ENCODE results near the gene GYG2.
"Not testable (repeated sequence)": the region's sequence is repeated elsewhere in the genome, so short reads cannot be mapped to it uniquely, and the experiment has no call there.

The GYG2 gene

GRCh38 chrX:2828344-2828958 lies at the start of gene GYG2:
TSS of gene GYG2 (plus strand) at chrX:2828930. CDS start at chrX:2830189, 1,259 bp downstream.
- DNase-seq = peak; percentile 36

DNA sequence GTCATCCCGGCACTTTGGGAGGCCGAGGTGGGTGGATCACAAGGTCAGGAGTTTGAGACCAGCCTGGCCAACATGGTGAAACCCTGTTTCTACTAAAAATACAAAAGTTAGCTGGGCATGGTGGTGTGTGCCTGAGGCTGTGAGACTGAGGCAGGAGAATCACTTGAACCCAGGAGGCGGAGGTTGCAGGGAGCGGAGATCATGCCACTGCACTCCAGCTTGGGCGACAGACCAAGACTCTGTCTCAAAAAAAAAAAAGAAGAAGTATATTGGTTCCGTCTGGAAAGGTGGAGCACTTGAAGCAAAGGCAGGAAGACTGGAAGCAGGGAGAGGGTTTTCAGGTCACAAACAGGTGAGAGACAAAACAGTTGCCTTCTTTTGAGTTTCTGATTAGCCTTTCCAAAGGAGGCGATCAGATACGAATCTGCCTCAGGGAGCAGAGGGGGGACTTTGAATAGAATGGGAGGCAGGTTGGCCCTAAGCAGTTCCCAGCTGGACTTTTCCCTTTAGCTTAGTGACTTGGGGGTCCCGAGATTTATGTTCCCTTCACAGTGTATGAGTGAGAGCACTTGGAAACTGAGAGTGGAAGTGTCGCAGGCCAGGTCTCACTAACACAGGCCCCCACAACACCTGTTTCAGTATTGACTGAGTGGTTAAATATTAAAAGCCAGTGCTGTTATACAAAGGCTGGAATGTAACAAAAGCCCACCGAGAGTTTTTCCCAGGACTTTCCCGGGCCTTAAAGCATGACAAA lies 48.1 kb upstream of the GYG2 start:
- not testable (repeated sequence) for DNase-seq

GRCh38 chrX:2781226-2781571 lies 47.5 kb upstream of the GYG2 start:
- no peak for DNase-seq

DNA sequence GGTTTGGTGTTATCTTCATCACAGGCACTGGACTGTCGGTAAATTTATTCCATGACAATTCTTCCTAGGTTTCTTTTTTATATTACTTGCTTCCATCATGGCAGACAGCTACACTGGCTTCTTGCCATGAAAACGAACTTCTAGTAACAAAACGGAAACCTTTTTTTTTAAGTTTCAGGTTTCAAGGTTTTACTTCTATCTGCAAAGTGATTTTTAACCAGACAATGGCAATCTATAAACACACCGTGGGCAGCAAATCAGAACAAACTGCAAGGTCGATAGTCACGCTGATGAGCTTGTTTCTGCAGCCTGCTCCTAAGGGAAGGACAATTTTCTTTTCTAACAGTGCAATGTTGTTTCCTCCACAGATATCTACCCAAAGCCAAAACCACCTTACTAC lies 47.0 kb upstream of the GYG2 start:
- no peak for DNase-seq

- DNase-seq = no peak
These were observed 46.6 kb upstream of the GYG2 start for GRCh38 chrX:2782171-2782570.

GRCh38 chrX:2782778-2783177 lies 46.0 kb upstream of the GYG2 start:
- DNase-seq = no peak

DNA sequence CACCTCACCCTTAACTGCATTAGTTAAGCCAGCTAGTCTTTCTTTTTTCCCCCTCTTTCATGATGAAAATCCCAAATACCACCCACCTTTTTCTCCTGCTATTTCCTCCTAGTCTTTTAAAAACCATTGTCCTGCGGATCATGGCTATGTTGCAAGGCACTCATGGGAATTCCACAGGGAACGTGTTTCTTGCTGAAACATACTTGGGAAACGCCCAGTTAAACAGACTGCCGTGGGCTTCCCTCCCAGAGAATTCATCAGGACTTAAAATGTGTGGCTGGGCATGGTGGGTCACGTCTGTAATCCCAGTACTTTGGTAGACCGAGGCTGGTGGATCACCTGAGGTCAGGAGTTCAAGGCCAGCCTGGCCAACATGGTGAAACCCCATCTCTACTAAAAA lies 44.7 kb upstream of the GYG2 start:
- no peak for DNase-seq

DNA sequence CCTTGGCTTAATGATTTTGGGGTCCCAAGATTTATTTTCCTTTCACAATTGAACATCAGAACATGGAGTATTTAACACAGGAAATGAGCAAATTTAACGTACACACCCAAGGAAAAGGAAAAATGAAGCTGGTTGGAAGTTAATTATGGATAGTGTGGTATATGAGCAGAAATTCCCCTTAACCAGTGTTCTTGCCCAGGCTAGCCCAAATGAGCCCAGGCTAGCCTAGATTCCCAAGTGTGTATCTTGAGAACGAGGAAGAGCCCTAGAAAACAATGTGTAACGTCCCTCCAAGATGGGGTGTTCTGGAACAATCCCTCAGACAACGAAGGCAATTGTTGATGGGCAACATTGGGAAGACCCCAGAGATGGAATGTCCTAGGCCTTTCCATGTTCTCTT lies 43.2 kb upstream of the GYG2 start:
- no peak for DNase-seq

- DNase-seq = no peak
These were observed 39.8 kb upstream of the GYG2 start for GRCh38 chrX:2788980-2789379.

DNA sequence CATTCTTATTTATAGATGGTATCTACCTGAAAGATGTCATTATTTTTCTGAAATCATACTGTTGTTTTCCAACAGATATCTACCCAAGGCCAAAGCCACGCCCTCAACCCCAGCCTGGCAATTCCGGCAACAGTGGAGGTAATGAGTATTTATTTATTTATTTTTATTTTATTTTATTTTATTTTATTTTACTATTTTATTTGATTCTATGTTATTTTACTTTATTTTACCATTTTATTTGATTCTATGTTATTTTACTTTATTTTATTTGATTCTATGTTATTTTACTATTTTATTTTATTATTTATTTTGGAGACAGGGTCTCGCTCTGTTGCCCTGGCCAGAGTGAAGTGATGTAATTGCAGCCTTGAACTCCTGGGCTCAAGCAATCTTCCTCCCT lies 39.2 kb upstream of the GYG2 start:
- DNase-seq = no peak

GRCh38 chrX:2793752-2794151 lies 35.0 kb upstream of the GYG2 start:
- DNase-seq = no peak

GRCh38 chrX:2794336-2794735 lies 34.4 kb upstream of the GYG2 start:
- no peak for DNase-seq

- not testable (repeated sequence) for DNase-seq
These were observed 31.9 kb upstream of the GYG2 start for GRCh38 chrX:2796808-2797207.

DNA sequence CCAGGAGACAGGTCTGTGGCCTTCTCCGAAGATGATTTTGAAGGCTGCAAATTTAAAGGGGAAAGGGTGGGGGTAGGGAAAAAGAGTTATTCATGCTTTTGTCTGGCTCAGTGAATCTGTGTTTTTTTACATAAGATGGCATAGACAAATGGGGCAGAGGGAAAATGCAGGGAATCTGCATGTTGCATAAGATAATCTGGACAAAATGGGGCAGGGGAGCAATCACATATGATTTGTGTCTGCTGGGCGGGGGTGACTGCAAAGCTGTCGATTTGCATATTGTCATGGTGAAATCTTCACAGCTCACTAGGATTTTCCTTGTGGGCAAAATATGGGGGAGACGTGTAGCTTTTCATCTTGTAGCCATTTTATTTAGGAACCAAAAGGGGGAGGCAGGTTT lies 29.4 kb upstream of the GYG2 start:
- DNase-seq = no peak

- not testable (repeated sequence) for DNase-seq
These were observed 28.8 kb upstream of the GYG2 start for GRCh38 chrX:2799980-2800379.

GRCh38 chrX:2801223-2801622 lies 27.5 kb upstream of the GYG2 start:
- DNase-seq = no peak

DNA sequence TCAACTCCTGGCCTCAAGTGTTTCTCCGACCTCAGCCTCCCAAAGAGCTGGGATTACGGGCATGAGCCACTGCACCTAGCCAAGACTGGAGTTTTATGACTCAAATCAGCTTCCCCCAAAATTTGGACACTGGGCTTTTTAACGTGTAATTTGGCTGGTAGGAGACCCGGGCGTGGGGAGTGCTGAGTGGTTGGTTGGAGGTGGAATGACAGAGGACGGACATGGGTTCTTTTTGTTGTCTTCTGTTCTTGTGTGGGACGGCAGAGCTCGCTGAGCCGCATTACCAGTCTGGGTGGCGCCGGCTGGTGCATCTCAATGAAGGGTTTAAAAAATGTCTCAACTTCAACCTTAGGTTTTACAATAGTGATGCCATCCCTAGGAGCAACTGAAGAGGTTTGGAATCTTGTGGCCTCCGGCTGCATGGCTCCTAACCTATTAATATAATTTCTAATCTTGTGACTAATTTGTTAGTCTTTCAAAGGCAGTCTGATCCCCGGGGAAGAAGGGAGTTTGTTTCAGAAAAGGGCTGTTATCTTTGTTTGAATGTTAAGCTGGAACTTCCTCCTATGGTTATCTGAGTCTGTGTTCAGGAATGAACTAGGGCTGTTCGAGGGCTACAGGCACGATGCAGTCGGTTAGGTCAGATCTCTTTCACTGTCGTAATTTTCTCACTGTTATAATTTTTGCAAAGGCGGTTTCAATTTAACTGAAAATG lies 26.2 kb upstream of the GYG2 start:
- peak; percentile 65 for DNase-seq

DNA sequence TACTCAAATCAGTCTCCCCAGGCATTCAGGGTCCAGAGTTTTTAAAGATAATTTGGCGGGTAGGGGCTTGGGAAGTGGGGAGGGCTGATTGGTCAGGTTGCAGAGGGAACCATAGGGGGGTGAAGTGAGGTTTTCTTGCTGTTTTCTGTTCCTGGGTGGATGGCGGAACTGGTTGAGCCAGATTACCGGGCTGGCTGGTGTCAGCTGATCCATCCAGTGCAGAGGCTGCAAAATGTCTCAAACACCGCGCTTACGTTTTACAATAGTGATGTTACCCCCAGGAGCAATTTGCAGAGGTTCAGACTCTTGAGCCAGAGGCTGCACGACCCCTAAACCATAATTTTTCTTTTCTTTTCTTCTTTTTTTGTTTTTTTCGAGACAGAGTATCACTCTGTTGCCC lies 25.2 kb upstream of the GYG2 start:
- not testable (repeated sequence) for DNase-seq

GRCh38 chrX:2804106-2804843 lies 24.5 kb upstream of the GYG2 start:
- DNase-seq = peak; percentile 52

DNA sequence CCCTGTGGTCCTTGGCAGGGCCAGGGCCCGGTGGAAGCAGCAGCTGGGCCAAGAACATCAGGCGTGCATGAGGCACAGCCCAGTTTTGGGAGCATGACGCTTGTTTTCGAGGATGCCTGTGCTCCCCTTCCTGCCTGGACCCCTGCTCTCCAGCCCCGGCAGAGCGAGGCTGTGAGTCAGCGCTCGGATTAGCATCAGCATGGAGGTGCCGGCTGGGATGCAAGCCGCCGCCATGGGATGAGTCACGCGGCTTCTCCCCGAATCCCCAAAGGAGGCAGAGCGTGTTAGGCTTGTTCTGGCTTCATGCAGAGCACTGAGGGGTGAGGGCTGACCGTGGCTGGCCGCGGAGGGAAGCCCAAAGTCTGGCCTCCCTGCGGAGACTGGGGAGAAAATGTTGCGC lies 23.9 kb upstream of the GYG2 start:
- DNase-seq = peak; percentile 87

GRCh38 chrX:2811271-2811670 lies 17.5 kb upstream of the GYG2 start:
- peak; percentile 18 for DNase-seq

DNA sequence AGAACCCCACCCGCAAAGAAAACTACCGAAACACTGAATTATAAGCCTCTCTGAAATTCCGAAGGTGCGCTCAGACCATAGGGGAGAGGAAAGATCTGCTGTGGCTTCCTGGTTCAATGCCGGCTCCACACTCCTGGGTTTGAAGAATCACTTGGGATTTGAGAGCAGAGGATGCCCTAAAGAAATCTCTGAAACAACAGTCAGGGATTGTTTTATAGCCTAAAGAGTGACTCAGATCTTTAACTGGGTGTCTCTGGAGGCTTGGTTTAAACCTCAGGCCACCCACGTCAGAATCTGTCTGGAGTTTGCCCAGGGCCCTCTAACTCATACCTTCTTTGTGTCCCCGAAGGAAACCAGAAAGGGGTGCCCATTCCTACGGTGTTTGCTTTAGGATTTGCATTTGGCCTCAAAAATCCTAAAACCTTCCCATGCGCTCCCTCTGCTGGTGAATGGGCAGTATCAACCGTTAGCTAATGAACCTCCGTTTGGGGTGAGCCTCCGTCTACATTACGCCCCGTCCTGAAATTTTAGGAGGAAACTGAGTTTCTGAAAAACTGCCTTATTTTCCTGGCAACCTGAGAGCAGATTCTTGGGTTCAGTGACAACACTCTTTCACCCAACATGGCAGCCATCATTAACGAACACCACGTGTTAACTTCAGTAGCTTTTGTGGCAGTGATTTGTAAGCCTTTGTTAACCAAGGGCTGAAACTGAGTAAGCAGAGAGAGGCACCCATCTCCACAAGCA lies 16.4 kb upstream of the GYG2 start:
- peak; percentile 63 for DNase-seq

- no peak for DNase-seq
These were observed 11.7 kb upstream of the GYG2 start for GRCh38 chrX:2817036-2817435.

Measured in fibroblast of skin of right biceps (primary cell).